Anterior cingulate cortex (tissue), 58 donors: Measurements from ENCODE around the gene SECTM1.
A peak's percentile ranks its signal among the peaks of the same experiment; 100 is the strongest.
"Not testable (repeated sequence)": the region's sequence is repeated elsewhere in the genome, so short reads cannot be mapped to it uniquely, and the experiment has no call there.

Experiments used
- DNase-seq, 58 donors: peaks; one replicate each; lab custom pipeline; 2025; lab: John Stamatoyannopoulos, UW

Gene SECTM1

DNA sequence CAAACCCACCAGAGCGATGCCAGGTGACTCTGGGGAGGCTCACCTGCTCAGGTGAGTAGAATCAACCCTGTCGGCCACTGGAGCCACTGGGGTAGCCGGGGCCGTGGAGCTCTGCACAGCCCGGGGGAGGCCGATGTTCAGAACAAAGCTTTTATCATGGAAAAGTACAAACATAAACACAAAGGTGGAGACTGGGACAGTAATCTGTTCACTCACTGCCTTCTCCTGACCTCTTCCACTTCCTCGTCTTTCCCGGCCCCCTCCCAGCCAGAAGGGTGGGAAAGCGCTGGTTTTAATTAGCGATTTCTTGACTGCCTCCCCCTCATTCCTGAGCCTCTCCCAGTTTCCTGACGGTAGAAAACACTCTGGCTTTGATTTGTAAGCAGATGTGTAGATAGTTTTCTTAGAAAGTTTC is 15.7 kb upstream of the SECTM1 start:
- DNase-seq = no peak

DNA sequence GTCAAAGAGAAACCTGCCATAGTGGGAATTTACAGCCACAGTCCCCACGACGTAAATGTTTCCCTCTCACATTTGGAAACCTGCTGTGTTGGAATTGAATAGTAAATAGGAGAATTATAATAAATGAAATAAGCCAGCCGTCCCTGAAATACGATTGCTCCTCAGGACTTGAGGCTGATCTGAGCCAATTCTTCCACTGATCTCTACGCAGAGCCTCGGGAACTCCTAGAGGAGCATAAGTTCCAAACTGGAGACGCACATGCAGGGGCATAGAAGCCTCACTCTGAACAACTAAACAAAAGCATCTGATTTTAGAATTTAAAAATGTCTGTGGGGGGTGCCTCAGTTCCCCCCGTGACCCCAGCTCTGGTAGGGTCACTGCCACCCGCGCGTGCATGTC is 15.3 kb upstream of the SECTM1 start:
- DNase-seq = no peak

DNA sequence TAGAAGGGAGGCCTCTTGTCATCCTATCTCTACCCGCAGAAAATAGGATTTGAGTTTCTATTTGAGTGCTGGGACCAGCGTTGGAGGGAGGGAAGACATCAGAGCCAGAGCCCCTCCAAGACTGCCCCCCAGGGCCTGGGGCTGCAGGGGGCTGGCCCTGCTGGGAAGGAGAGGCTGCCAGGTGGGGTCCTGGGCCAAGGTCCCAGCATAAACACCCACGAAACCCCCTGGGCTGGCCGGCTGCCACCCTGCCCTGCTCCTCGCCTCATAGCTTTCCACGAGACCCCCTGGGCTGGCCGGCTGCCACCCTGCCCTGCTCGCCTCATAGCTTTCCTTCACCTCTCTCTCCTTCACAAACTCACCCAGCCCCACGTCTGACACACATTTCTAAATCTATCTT is 14.9 kb upstream of the SECTM1 start:
- no peak for DNase-seq

DNA sequence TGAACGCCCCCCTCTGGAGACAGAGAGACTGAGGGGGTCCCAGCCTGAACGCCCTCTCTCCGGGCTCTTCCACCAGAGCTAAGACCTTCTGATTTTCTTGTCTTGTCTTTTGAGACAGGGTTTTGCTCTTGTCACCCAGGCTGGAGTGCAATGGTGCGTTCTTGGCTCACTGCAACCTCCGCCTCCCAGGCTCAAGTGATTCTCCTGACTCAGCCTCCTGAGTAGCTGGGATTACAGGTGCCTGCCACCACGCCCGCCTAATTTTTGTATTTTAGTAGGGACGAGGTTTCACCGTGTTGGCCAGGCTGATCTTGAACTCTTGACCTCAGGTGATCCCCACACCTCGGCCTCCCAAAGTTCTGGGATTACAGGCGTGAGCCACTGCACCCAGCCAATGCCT is 14.4 kb upstream of the SECTM1 start:
- not testable (repeated sequence) for DNase-seq

DNA sequence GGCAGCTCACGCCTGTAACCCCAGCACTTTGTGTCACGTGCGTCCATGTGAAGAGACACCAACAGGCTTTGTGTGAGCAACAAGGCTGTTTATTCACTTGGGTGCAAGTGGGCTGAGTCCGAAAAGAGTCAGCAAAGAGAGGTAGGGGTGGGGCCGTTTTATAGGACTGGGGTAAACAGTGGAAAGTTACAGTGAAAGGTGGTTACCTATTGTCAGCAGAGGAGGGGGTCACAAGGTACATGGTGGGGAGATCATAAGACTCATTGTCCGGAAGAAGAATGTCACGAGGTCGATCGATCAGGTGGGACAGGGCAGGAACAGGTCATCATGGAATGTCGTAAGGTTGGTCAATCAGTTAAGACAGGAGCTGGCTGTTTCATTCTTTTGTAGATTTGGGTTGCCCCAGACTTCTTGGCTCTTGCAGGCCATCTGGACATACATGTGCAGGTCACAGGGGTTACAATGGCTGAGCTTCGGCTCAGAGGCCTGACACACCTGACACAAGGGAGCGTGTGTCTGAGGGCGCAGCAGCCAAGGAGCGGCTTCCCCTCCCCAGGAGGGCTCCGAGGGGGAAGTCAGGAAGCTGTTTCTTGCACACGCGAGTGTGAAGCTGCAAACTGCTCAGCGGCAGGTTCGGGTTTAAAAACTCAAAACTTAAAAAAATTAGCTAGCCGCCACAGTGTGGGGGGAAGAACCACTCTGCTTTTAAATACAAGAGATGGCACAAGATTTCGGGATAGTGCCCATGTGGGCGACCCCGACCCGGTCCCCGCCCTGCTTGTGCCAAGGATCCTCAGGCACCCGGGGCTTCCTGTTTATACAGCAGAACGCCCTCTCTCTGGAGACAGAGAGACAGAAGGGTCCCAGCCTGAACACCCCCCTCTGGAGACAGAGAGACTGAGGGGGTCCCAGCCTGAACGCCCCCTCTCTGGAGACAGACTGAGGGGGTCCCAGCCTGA is 13.1 kb upstream of the SECTM1 start:
- no peak for DNase-seq

DNA sequence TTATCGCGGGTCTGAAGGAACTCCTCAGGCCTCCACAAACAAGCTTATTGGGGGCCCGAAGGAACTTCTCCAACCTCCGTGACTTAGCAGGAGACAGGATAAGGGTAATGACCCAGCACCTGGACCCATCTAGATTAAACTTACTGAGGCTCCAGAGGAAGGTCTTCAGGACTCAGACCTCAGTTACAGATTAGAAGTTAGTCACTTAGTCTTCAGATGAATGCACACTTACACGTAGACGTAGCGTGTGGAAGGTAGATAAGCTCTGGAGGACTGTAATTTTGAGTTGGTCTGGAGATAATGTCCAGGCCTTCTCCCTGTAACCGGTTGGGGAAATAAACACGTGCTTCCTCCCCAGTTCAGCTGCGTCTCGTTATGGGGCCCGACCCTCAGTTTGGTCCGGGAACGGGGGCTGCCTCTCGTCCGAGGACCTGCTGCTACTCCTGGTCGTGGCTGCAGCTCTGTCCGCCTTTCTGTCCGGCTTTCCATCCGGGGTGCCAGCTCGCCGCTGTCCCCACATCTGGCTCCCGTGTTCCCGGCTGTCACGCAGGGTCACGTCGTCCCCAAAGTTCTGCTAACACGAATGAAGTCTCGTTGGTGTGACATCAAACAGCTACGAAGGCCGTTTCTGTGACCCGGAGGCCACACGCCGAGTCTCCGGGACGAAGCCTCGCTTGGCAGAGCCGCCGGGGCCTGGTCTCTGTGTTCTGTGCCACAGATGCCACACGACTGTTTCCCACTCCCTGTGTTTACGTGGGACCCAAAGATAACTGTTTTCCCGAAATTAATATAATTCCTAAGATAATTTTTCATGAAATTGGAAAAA is 11.8 kb upstream of the SECTM1 start:
- DNase-seq = no peak

DNA sequence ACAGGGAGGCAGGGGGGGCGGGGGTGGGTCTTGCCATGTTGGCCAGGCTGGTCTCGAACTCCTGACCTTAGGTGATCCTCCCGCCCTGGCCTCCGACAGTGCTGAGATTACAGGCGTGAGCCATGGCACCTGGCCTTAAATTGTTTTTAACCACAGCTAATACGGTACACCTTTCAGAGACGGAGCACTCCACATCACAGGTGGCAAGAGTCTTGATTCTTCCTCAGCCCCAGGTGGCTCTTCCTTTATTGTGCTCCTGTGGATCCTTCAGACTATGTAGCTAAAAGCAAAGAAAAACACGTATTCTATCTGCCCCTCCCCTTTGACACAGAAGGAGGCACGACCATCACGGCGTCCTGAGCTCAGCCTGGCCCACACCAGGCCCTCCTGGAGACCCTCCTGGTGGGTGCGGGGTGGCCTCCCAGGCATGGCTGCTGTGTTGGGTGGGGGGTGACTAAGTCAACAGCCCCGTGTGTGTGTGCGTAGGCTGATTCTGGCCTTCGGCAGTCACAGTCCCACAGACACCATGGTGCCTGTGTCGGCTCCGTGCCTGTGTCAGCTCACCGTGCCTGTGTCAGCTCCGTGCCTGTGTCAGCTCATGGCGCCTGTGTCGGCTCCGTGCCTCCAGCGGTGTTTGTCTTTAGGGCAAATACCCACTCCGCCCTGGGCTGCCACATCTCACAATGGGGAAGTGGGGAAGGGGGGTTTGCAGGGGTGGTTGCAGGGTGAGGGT is 10.8 kb upstream of the SECTM1 start:
- DNase-seq = no peak

DNA sequence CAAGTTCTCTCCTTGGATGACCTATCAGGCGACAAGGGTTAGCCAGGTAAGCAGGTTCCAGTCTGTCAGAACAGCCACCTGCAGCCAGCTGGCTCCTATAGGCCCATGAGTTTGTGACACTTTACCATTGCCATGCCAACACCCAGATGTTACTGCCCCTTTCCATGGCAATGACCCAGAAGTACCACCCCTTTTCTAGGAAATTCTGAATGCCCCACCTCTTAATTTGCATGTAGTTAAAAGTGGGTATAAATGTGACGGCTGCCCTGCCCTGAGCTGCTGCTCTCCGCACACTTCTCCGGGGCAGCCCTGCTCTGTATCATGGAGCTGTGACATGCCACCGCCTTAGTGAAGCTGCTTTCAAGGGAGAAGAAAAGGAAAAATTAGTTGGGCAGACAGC is 10.0 kb upstream of the SECTM1 start:
- DNase-seq = no peak

DNA sequence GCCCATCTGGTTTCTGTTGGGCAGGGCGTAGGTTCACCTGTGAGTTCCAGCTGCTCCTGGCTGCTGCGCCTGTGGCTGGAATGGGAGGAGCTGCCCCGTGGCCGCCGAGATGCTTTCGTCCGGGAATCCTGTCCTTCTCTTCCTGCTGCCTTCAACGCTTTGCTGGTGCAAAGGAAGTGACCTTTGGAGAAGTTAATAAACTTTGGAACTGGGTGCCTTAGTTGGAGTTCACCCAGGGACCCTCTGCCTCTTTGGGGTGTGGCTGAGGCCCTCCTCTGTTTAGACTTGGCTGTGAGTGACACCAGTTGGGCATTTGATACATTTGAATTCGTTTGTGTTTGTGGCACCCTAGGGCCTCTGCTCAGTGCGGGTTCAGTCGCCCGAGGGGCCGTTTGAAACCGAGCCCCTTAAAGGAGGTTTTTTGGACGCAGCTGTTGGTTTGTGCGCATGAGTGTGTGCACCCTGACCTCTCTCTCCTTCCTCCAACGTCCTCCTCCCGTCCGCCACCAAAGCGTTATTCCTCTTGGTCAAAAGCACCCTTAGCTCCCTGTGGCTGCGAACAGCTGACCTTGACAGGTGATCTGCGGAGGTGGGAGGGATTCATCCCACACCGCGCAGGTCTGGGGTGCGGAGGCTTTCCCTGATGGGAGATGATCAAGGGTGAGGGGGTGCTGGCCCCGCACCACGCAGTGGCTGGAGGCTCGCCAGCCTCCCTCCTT is 9.0 kb upstream of the SECTM1 start:
- DNase-seq = no peak

DNA sequence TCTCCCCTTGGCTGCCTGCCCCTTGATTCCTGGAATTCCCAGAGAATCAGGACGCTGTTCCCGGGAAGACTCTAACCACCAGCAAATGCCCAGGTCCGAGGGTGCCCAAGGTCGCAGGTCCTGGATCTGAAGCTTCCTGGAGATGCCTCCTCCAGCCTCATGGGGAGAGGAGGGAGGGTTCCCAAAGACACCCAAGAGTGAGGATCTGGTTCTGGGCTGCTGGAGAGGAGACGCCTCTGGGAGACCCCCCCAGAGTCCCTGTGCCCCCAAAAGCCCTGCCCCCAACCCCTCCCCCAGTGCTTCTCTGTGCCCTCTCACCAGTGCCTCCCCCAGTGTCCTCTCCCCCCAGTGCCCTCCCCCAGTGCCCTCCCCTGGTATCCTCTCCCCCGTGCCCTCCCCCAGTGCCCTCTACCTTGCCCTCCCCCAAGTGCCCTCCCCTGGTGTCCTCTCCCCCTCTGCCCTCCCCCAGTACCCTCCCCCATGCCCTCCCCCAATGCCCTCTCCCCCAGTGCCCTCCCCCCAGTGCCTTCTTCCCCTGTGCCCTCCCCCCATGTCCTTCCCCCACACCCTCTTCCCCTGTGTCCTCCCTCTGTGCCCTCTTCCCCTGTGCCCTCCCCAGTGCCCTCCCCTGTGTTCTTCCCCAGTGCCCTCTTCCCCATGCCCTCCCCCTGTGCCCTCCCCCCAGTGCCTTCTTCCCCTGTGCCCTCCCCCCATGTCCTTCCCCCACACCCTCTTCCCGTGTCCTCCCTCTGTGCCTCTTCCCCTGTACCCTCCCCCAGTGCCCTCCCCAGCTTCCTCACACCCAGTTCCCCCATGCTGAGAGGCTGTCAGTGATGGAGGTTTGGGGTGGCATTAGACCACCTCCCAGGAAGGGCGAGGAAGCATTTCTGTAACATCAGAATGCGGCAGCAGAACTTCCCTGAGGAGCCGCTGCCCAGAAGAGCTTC is 6.3 kb upstream of the SECTM1 start:
- no peak for DNase-seq

DNA sequence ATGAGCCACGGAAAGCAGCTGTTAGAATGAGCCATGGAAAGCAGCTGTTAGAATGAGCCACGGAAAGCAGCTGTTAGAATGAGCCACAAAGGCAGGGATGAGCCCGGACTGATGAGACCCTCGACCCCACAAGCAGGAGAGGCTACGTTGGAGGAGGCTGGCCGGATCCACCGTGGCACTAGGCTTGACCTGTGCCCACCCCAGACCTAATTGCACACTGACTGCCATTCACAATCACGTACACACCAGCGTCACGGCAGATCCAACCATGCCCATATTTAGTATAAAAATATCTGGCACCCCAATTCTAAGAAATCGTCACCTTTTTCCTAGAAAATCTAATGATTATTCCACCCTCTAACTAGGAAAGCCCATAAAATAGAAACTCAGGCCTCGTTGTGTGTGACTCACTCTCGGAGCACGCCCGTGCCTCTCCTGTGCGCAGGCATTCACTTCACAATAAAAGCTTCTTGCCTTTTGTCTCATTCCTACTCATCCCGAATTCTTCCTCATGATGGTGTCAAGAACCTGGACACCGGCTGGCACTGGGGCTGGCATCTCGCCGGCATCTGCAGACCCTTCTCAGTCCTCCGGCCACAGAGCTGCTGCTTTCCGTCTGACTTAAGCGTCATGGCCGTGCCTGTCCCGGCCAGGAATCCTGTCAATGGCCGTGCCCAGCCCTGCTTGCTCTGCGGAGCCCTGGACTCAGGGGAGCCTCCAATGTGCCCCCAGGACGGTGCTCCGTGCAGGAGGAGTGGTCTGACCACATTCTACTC is 5.5 kb upstream of the SECTM1 start:
- peak in 2 of 58 donors; percentile 25 to 31 for DNase-seq

DNA sequence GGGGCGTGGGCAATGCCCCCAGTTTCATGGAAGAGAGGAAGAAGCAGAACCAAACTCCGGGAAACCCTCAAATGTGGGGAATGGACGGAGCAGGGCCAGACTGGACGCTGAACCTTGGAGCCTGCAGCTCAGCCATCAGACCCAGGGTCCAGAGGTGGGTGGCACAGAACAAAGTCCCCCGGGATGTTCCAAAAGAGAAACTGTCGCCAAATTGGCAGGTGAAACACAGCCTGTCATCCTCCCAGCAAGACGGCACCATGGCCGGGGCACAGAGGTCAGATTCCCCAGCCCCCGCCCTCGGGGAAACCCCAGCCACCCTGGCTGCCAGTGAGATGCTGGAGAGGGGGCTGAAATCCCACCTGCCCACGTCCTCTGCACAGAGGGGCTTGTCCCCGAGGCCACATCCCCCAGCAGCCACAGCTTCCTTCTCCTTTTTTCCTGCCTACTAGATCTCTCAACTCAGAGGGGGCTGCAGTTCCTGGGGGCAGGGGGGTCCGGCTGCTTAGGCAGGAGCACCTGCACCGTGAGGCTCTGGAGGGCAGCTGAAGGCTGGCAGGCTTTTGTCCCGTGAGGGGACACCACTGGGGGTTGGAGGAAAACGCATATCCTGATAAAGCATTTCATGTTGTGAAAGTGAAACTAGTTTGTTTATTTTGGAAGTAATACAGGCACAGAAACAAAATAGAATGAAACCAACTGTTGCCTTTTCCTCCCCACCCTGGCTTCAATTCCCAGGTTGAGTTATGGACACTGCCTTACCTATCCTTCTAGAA is 1.2 kb upstream of the SECTM1 start:
- DNase-seq = no peak

DNA sequence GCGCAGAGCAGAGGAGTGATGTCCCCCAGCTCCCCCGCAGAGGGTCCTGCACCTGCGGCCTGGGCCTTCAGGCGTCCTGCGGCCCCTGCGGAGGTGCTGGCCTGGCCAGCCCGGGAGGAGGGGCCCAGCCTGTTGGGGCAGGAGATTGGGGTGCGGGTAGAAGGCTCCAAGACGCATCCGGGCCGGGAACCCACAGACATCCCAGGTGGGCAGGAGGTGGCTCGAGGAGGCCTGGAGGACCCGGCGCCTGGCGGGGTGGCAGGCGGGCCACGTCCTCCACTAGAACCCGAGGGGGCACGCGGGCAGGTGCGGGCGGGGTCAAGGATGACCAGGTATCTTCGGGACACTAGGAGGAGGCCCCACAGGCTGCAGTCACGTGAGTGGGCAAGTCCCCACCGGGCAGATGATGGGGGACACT is 647 bp upstream of the SECTM1 start:
- no peak for DNase-seq

DNA sequence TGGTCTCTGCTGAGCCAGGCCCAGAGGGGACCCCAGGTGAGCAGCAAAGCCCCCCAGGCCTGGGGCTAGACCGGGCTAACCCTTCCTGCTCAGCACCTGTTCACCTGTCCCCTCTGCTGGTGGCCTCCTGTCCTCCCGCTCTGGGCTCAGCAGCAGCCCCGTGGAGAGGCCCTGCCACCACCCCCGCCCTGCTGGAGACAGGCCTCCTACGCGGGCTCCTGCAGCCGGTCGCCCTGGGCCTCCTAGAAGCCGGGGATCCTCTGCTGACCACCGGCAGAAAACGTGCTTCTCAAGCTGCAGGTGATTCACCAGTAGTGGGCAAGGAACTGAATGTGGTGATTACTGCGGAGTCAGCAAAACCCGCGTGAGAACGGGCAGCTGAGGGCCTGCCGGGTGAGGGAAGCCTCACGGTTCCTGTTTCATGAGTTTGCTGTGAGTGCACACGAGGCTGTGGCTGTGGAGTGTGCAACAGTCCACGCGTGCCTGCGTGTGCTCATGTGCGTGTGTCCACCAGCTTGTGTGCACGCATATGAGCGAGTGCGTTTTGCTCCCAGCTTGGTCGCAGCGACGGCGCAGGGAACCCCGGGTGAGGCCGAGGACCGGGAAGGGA is 792 bp downstream of the SECTM1 start:
- DNase-seq = peak in 4 of 58 donors; percentile 11 to 26 (median 16)

DNA sequence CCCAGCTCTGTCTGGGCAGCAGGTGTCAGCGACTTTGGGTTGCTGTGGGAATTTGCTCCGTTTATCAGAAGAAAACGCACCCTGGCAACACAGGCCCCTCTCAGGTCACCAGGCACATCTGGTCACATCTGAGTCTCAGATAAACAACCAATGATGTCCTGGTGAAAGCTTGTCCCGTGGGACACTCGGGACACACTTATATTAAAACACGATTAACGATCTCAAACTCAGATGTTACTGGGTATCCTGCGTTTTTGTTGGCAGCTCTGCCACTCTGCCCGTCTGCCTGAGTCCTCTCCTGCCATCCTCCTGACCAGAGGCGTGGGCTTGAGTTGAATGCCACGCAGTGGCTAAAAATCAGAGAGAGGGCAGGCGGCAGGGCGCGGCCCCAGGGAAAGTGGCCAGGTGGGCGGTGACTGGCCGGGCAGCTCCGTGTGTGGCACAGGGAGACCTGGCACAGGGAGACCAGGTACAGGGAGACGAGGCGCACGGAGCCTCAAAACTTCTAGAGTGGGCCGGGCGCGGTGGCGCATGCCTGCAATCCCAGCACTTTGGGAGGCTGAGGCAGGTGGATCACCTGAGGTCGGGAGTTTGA is 2.1 kb downstream of the SECTM1 start:
- DNase-seq = no peak
